ENCODE data around the gene SMIM36. TPM values are rescaled to one million over a fixed set of nuclear protein-coding genes. Genes with fewer than 3 reads are reported as not detected.
"Not testable (repeated sequence)": the region's sequence is repeated elsewhere in the genome, so short reads cannot be mapped to it uniquely, and the experiment has no call there.

The SMIM36 gene
- total RNA-seq, 2 experiments from 2014 or later, result not detected

DNA sequence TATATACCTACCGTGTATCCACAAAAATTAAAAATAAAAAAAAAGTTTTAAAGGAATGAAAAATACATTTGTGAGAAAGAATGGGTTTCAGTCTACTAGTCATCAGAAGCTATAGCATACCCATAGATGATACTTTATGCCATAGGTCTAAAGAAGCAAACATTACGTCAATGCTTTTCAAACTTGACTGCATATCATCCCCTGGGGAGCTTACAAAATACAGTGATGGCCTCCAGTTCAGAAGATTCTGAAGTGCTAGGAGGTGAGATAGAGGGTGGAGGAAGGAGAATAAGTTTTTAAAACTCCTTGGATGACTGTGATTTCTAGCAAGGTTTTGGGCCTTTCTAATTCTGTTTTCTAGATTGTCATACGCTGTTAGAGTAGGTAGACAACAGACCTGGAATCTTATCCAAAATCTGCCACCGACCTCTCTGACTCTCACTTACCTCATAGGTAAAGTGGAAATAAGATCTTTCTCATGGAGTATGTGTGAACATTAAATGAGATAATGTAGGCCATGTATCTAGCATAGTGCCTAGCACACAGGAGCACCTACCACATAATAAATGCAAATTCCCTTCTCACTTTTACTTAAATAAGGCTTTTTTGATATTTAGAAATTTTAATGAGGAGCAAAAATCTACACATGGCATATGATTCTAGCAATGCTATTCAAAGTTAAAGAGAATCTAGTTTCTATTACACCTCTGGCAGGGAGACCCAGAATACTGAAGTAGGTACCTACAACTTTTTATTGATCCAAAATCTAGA, 102.0 kb downstream of the SMIM36 start:
- Mint-ChIP-seq H3K27ac (no peak overlapping the region), H3K4me3 (no peak overlapping the region), H3K4me1 (peaks cover 7% of the 10 kb centered on the region), H3K9me3 (no peaks in the 10 kb centered on the region), H3K36me3 (peaks cover 29% of the 10 kb centered on the region), H3K27me3 (no peaks in the 10 kb centered on the region)
- no peak for DNase-seq

GRCh38 chr17:55407641-55408566, 103.3 kb downstream of the SMIM36 start:
- Mint-ChIP-seq H3K27me3 (no peaks in the 10 kb centered on the region), H3K9me3 (no peaks in the 10 kb centered on the region), H3K36me3 (peaks cover 22% of the 10 kb centered on the region), H3K4me1 (no peaks in the 10 kb centered on the region), H3K27ac (no peak overlapping the region), H3K4me3 (no peak overlapping the region)
- no peak for DNase-seq

GRCh38 chr17:55405600-55405999, 105.7 kb downstream of the SMIM36 start:
- peaks cover 20% of the 10 kb centered on the region for H3K36me3 Mint-ChIP-seq
- no peak for DNase-seq
- H3K27ac Mint-ChIP-seq, result no peak overlapping the region
- H3K27me3 Mint-ChIP-seq, result no peaks in the 10 kb centered on the region
- no peaks in the 10 kb centered on the region for H3K4me1 Mint-ChIP-seq
- H3K4me3 Mint-ChIP-seq, result no peak overlapping the region
- H3K9me3 Mint-ChIP-seq, result no peaks in the 10 kb centered on the region

- not testable (repeated sequence) for H3K4me3 Mint-ChIP-seq, DNase-seq, H3K9me3 Mint-ChIP-seq, H3K27ac Mint-ChIP-seq, H3K27me3 Mint-ChIP-seq, H3K4me1 Mint-ChIP-seq
- peaks cover 25% of the 10 kb centered on the region for H3K36me3 Mint-ChIP-seq
These were observed 107.1 kb downstream of the SMIM36 start for GRCh38 chr17:55404197-55404596.

DNA sequence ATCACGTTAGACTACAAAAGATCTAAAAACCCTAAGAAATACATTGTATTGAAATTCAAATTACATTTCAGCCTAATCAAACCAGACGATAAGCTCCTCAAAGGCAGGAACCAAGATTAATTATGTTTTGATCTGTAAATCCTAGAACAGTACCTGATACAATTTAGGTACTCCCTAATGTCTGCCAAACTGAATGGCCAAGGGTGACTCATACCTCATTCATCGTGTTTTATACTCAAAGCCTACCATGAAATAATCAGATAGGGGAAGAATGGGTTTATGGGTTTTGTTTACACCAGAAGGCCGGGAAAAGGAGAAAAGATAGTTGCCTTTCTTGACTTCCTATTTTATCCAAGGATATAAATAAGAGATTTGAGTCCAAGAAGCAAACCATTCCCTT, 108.9 kb downstream of the SMIM36 start:
- no peaks in the 10 kb centered on the region for H3K27me3 Mint-ChIP-seq
- DNase-seq, result no peak
- H3K36me3 Mint-ChIP-seq, result peaks cover 31% of the 10 kb centered on the region
- H3K27ac Mint-ChIP-seq, result no peak overlapping the region
- H3K4me1 Mint-ChIP-seq, result no peaks in the 10 kb centered on the region
- no peaks in the 10 kb centered on the region for H3K9me3 Mint-ChIP-seq
- H3K4me3 Mint-ChIP-seq, result no peak overlapping the region

Other genes starting within 250 kb of the SMIM36 start
- gene HLF, start 246.5 kb downstream of the SMIM36 start, total RNA-seq, result under 1 TPM; 0.19 to 0.32 TPM
- 10 to 100 TPM; 26.6 to 26.8 TPM for gene MMD, start 89.6 kb downstream of the SMIM36 start, total RNA-seq
- not detected for gene TMEM100, start 211.4 kb upstream of the SMIM36 start, total RNA-seq
- 1 to 10 TPM; 8.7 to 9.2 TPM for gene PCTP, start 239.6 kb upstream of the SMIM36 start, total RNA-seq

Measured in activated naive CD8-positive, alpha-beta T cell treated with anti-CD3 and anti-CD28 coated beads for 36 hours (primary cell).